HL-60 (cell line): ENCODE results near the gene MYO7A.

ENCODE experiments used
- DNase-seq, 2 experiments: peaks; one replicate each; pipeline ENCODE4 v3.0.0-alpha.2; 2010 to 2020; ENCODE audit warnings: low read depth in 1 of 2, low spot score in 1 of 2
- H3K27ac ChIP-seq: fragments of 250-450 bp; sonication (Bioruptor Pico); replicated peaks from 2 replicates; pipeline ENCODE4 v1.5.1; 2020; ENCODE audit warnings: mild to moderate bottlenecking, moderate library complexity
- H3K27me3 ChIP-seq: fragments of 250-450 bp; sonication (Bioruptor Pico); 2 replicates; pipeline ENCODE4 v1.5.1; 2021; ENCODE audit warnings: mild to moderate bottlenecking, moderate library complexity; ENCODE audit not compliant: insufficient read depth, poor library complexity, severe bottlenecking
- H3K4me3 ChIP-seq: replicated peaks from 2 replicates; pipeline ENCODE4 v1.5.1; 2011; ENCODE audit warnings: mild to moderate bottlenecking, control low read depth, low read length; ENCODE audit not compliant: insufficient read depth
- CTCF ChIP-seq: IDR thresholded peaks from one replicate; pipeline ENCODE4 v1.5.1; 2011; ENCODE audit warnings: low read length, control low read depth, inconsistent platforms; ENCODE audit not compliant: insufficient read depth
- GABPA ChIP-seq: IDR thresholded peaks from 2 replicates; pipeline ENCODE4 v1.6.1; 2012; ENCODE audit warnings: low read depth
- POLR2AphosphoS5 ChIP-seq: IDR thresholded peaks from 2 replicates; pipeline ENCODE4 v1.6.1; 2012; ENCODE audit warnings: low read depth
- REST ChIP-seq: IDR thresholded peaks from 2 replicates; pipeline ENCODE4 v1.6.1; 2012; ENCODE audit warnings: low read depth; ENCODE audit not compliant: insufficient replicate concordance
- SPI1 ChIP-seq: IDR thresholded peaks from 2 replicates; pipeline ENCODE4 v1.6.1; 2012; ENCODE audit warnings: low read depth, mild to moderate bottlenecking, borderline replicate concordance

Gene MYO7A

GRCh38 chr11:77141475-77141874, 13.4 kb downstream of the MYO7A start:
- H3K4me3 ChIP-seq = no peak overlapping the region
- H3K27ac ChIP-seq = no peak overlapping the region
- no peaks in the 10 kb centered on the region for H3K27me3 ChIP-seq
- TF ChIP-seq CTCF (no peak), POLR2AphosphoS5 (no peak), GABPA (no peak), REST (no peak), SPI1 (no peak)
- DNase-seq = no peak

GRCh38 chr11:77142091-77142975, 14.3 kb downstream of the MYO7A start:
- Histone ChIP-seq H3K27me3 (no peaks in the 10 kb centered on the region), H3K4me3 (no peak overlapping the region), H3K27ac (no peak overlapping the region)
- DNase-seq = peak in 1 of 2 experiments; percentile 71
- TF ChIP-seq SPI1 (peak; percentile 87), CTCF (no peak), GABPA (no peak), POLR2AphosphoS5 (peak; percentile 76), REST (no peak)

- H3K27me3 ChIP-seq = no peaks in the 10 kb centered on the region
- TF ChIP-seq CTCF (no peak), POLR2AphosphoS5 (no peak), REST (no peak), GABPA (no peak), SPI1 (no peak)
- no peak for DNase-seq
- no peak overlapping the region for H3K4me3 ChIP-seq
- no peak overlapping the region for H3K27ac ChIP-seq
These were observed 15.5 kb downstream of the MYO7A start for GRCh38 chr11:77143405-77144020.
